Skeletal muscle satellite cell (primary cell): ENCODE data around the gene CYB5R4.
"Not testable (repeated sequence)": the region's sequence is repeated elsewhere in the genome, so short reads cannot be mapped to it uniquely, and the experiment has no call there.

Experiments used
- H3K27me3 ChIP-seq: 2 replicates; pipeline ENCODE4 v1.7.0; 2013; ENCODE audit warnings: low read length; ENCODE audit not compliant: control insufficient read depth, insufficient read depth
- H3K36me3 ChIP-seq: 2 replicates; pipeline ENCODE4 v1.7.0; 2013; ENCODE audit warnings: mild to moderate bottlenecking, control low read depth, low read length; ENCODE audit not compliant: insufficient read depth
- H3K4me1 ChIP-seq: 2 replicates; pipeline ENCODE4 v1.7.0; 2013; ENCODE audit warnings: low read length; ENCODE audit not compliant: control insufficient read depth, insufficient read depth
- H3K4me2 ChIP-seq: 2 replicates; pipeline ENCODE4 v1.7.0; 2013; ENCODE audit warnings: mild to moderate bottlenecking, low read length
- H3K4me3 ChIP-seq: 2 replicates; pipeline ENCODE4 v1.7.0; 2013; ENCODE audit warnings: low read length
- H3K9ac ChIP-seq: 2 replicates; pipeline ENCODE4 v1.7.0; 2013; ENCODE audit warnings: mild to moderate bottlenecking, low read depth, low read length, moderate library complexity
- H3K9me3 ChIP-seq: replicated peaks from 2 replicates; pipeline ENCODE4 v1.7.0; 2013; ENCODE audit warnings: mild to moderate bottlenecking, control low read depth, low read length

Gene CYB5R4

GRCh38 chr6:83889621-83890020 lies 30.1 kb downstream of the CYB5R4 start:
- no peaks in the 10 kb centered on the region for H3K4me1 ChIP-seq
- no peaks in the 10 kb centered on the region for H3K27me3 ChIP-seq
- H3K9ac ChIP-seq, result no peak overlapping the region
- no peak overlapping the region for H3K4me2 ChIP-seq
- no peak overlapping the region for H3K4me3 ChIP-seq
- no peaks in the 10 kb centered on the region for H3K9me3 ChIP-seq
- H3K36me3 ChIP-seq, result no peaks in the 10 kb centered on the region

- no peaks in the 10 kb centered on the region for H3K4me1 ChIP-seq
- no peak overlapping the region for H3K9ac ChIP-seq
- no peaks in the 10 kb centered on the region for H3K9me3 ChIP-seq
- H3K27me3 ChIP-seq, result no peaks in the 10 kb centered on the region
- H3K4me3 ChIP-seq, result no peak overlapping the region
- H3K4me2 ChIP-seq, result no peak overlapping the region
- no peaks in the 10 kb centered on the region for H3K36me3 ChIP-seq
Measured at GRCh38 chr6:83890520-83890919, 31.0 kb downstream of the CYB5R4 start.

DNA sequence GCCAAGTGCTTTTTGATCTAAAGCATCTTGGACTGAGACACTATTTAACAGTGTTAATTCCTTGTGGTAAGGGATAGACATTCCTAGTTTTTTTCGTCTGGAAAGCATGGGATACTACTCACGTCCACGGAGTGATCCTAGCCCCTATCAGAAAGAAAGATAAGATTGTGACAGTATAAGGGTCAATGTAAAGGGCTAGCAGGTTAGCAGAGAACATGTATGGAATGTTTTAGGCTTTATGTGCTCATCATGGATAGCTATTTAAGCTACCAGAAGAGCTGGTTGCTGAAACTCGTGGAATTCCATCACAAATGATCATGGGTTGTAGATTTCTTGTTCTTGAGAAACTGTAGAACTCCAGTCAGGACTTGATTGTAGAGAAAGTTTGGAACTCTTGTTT lies 32.1 kb downstream of the CYB5R4 start:
- Histone ChIP-seq H3K4me3 (no peak overlapping the region), H3K4me2 (no peak overlapping the region), H3K36me3 (no peaks in the 10 kb centered on the region), H3K27me3 (no peaks in the 10 kb centered on the region), H3K9me3 (no peaks in the 10 kb centered on the region), H3K9ac (no peak overlapping the region), H3K4me1 (no peaks in the 10 kb centered on the region)

GRCh38 chr6:83893024-83893423 lies 33.5 kb downstream of the CYB5R4 start:
- Histone ChIP-seq H3K9me3 (no peaks in the 10 kb centered on the region), H3K4me3 (no peak overlapping the region), H3K36me3 (no peaks in the 10 kb centered on the region), H3K9ac (no peak overlapping the region), H3K27me3 (no peaks in the 10 kb centered on the region), H3K4me1 (no peaks in the 10 kb centered on the region), H3K4me2 (no peak overlapping the region)

- not testable (repeated sequence) for H3K9me3 ChIP-seq, H3K4me1 ChIP-seq, H3K9ac ChIP-seq, H3K4me3 ChIP-seq, H3K4me2 ChIP-seq, H3K27me3 ChIP-seq, H3K36me3 ChIP-seq
Measured at GRCh38 chr6:83897094-83897493, 37.6 kb downstream of the CYB5R4 start.

DNA sequence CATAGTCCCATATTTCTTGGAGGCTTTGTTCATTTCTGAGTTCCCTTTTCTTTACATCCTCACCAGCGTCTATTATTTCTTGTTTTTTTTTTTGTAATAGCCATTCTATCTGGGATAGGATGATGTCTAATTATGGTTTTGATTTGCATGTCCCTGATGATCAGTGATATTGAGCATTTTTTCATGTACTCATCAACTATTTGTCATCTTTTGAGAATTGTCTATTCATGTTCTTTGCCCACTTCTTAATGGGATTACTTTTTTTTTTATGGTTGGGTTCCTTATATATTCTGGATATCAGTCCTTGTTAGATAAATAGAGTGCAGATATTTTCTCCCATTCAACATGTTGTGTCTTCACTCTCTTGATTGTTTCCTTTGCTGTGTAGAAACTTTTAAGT lies 42.1 kb downstream of the CYB5R4 start:
- Histone ChIP-seq H3K4me3 (no peak overlapping the region), H3K27me3 (no peaks in the 10 kb centered on the region), H3K9ac (no peak overlapping the region)

DNA sequence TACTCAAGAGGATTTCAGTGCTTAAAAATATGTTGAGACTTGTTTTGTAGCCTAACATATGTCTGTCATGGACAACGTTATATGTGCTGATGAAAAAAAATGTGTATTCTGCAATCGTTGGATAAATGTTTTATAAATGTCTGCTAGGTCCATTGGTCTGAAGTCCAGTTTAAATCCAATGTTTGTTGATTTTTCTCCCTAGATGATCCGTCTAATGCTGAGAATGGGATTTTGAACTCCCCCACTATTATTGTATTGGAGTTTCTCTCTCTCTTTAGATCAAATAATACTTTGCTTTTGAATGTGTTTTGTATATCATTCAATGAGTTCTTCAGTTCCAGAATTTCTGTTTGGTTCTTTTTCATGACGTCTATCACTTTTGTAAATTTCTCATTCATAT lies 44.9 kb downstream of the CYB5R4 start:
- no peaks in the 10 kb centered on the region for H3K36me3 ChIP-seq
- H3K4me1 ChIP-seq, result peaks cover 8% of the 10 kb centered on the region
- no peak overlapping the region for H3K9ac ChIP-seq
- H3K4me3 ChIP-seq, result no peak overlapping the region
- no peak overlapping the region for H3K4me2 ChIP-seq
- no peaks in the 10 kb centered on the region for H3K27me3 ChIP-seq
- no peaks in the 10 kb centered on the region for H3K9me3 ChIP-seq

More for the DNA sequence above, 42.1 kb downstream of the CYB5R4 start:
- H3K36me3 ChIP-seq, result no peaks in the 10 kb centered on the region
- H3K4me1 ChIP-seq, result no peaks in the 10 kb centered on the region
- H3K4me2 ChIP-seq, result no peak overlapping the region
- no peaks in the 10 kb centered on the region for H3K9me3 ChIP-seq

DNA sequence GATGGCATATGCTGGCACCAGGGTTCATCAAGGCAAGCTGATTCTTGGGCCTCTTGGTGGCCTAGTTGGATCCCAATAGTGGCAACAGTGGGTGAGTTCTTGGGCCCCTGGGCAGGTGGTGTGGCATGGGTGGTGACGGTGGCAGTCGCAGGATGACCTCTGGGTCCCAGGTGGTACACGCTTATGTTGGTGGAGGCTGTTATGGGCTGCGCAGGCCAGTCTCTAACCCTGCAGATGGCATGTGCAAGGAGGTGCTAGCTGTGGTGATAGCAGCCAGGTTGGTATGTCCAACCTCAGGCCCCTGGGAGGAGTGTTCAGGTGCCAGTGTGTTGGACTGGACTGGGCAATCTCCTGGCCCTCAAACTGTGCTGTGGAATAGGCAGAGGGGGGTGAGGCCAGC lies 46.2 kb downstream of the CYB5R4 start:
- Histone ChIP-seq H3K4me1 (peaks cover 8% of the 10 kb centered on the region), H3K4me3 (no peak overlapping the region), H3K9ac (no peak overlapping the region), H3K27me3 (no peaks in the 10 kb centered on the region), H3K9me3 (no peaks in the 10 kb centered on the region), H3K36me3 (peaks cover 2% of the 10 kb centered on the region), H3K4me2 (no peak overlapping the region)

GRCh38 chr6:83907623-83908390 lies 48.3 kb downstream of the CYB5R4 start:
- H3K4me1 ChIP-seq, H3K9ac ChIP-seq, H3K9me3 ChIP-seq, H3K36me3 ChIP-seq, H3K27me3 ChIP-seq, H3K4me2 ChIP-seq, H3K4me3 ChIP-seq: not testable (repeated sequence)

DNA sequence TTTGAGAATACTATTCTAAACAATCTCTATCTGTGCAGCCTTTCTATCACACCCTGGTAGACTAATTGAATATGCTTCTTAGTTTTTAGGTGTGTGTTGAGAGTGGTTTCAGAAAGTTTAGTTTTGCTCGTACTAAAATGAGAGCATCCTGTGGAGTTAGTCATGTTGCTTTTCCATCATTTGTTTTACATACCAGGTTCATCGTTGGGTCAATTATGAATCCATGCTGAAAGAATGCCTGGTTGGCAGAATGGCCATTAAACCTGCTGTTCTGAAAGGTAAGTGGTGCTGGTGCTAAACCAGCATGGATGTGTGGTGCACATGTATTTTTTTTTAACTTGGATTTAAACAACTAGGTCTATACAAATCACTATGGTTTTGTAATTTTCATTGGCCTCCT lies 49.3 kb downstream of the CYB5R4 start:
- no peak overlapping the region for H3K4me3 ChIP-seq
- H3K36me3 ChIP-seq, result peaks cover 2% of the 10 kb centered on the region

GRCh38 chr6:83911278-83911677 lies 51.8 kb downstream of the CYB5R4 start:
- no peak overlapping the region for H3K9ac ChIP-seq
- no peak overlapping the region for H3K4me2 ChIP-seq
- H3K4me1 ChIP-seq, result peaks cover 8% of the 10 kb centered on the region
- H3K27me3 ChIP-seq, result no peaks in the 10 kb centered on the region
- no peaks in the 10 kb centered on the region for H3K9me3 ChIP-seq
- peaks cover 2% of the 10 kb centered on the region for H3K36me3 ChIP-seq
- no peak overlapping the region for H3K4me3 ChIP-seq

More for the DNA sequence above, 49.3 kb downstream of the CYB5R4 start:
- no peaks in the 10 kb centered on the region for H3K9me3 ChIP-seq
- H3K4me1 ChIP-seq, result peaks cover 8% of the 10 kb centered on the region
- H3K4me2 ChIP-seq, result no peak overlapping the region
- no peaks in the 10 kb centered on the region for H3K27me3 ChIP-seq
- H3K9ac ChIP-seq, result no peak overlapping the region

DNA sequence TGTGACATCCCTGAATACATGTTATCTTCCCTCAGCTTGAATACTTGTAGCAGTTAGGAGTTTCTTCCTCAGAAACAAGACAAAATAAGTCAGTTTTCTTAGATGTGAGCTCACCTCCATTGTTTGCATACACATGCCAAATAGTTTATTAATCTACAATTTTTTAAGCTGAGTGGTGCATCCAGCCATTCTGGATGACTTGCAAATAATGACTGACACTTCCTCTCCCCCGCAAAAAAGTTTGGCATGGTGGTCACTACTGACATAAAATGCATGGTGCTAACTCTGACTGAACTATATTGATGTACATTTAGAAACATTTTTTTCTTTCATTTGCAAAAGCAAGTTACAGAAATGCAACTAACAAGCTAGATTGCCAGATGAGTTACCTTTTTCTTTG lies 55.5 kb downstream of the CYB5R4 start:
- Histone ChIP-seq H3K4me1 (no peaks in the 10 kb centered on the region), H3K9me3 (no peaks in the 10 kb centered on the region), H3K9ac (no peak overlapping the region), H3K27me3 (no peaks in the 10 kb centered on the region), H3K36me3 (peaks cover 1% of the 10 kb centered on the region), H3K4me2 (no peak overlapping the region), H3K4me3 (no peak overlapping the region)
